ENCODE measurements around the gene ARHGAP12. TPM values are rescaled to one million over a fixed set of nuclear protein-coding genes. Genes with fewer than 3 reads are reported as not detected.
A peak's percentile ranks its signal among the peaks of the same experiment; 100 is the strongest.

The ARHGAP12 gene
- polyA plus RNA-seq, 4 donors: 15.9 to 53.9 (median 32.9) TPM

DNA sequence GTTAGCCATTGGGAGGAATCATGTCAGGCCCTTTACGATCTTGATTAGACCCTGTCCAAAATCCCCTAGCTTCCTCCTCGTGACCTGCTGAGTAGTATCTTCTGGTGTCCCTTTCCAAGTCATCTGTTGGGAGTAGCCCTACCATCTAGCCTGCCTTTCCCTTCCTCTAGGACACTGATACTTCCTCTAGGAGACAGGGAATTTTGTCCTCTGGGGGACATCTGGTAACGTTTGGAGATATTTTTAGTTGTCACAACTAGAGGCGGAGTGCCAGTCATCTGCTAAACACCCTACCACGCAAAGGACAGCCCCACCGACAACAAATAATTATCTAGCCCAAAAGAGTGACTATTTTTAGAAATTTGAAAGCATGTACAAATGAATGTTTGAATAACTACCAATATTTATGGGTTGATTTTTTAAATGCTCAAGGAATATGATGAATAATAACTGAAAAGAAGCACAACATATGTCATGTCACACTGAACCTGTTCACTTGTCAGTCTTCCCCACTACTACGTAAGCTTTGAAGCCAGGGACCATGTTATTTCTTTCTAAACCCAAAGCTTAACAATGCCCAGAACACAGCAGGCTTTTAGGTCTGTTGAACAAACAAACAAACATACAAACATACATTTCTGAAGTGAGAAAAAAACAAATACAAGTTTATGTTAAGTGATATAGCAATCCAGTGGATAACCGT is 105.9 kb downstream of the ARHGAP12 start:
- WGBS, 3 donors: 86 to 92% (median 88%) methylated on average over 8 of the region's 8 CpGs

GRCh38 chr10:31822150-31822549 is 106.5 kb downstream of the ARHGAP12 start:
- no peak for FAIRE-seq
- H3K9me3 ChIP-seq (ENCODE audit: control insufficient read depth in 2 of 2, insufficient read depth in 1 of 2, low read depth in 1 of 2, low read length in 1 of 2): no peaks in the 10 kb centered on the region
- no peaks in the 10 kb centered on the region for H3K4me1 ChIP-seq (ENCODE audit: control insufficient read depth in 3 of 3, insufficient read depth in 2 of 3, low read depth in 1 of 3, low read length in 2 of 3)
- no peak overlapping the region for H3K4me3 ChIP-seq (ENCODE audit: low read depth in 1 of 3, low read length in 3 of 3)
- 83 to 98% (median 87%) methylated on average over 4 of the region's 4 CpGs for WGBS, 3 donors
- peaks cover 0 to 5% (median 2%) of the 10 kb centered on the region in 3 donors for H3K36me3 ChIP-seq (ENCODE audit: control insufficient read depth in 3 of 3, insufficient read depth in 2 of 3, low read depth in 1 of 3, low read length in 3 of 3)
- DNase-seq: no peak
- no peak overlapping the region for H3K27ac ChIP-seq (ENCODE audit: low read depth in 1 of 3, low read length in 2 of 3)
- H3K27me3 ChIP-seq (ENCODE audit: control insufficient read depth in 3 of 3, insufficient read depth in 3 of 3, low read length in 3 of 3): no peaks in the 10 kb centered on the region

More for the DNA sequence above, 105.9 kb downstream of the ARHGAP12 start:
- FAIRE-seq: no peak
- no peaks in the 10 kb centered on the region for H3K4me1 ChIP-seq (ENCODE audit: control insufficient read depth in 3 of 3, insufficient read depth in 2 of 3, low read depth in 1 of 3, low read length in 2 of 3)
- no peaks in the 10 kb centered on the region for H3K27me3 ChIP-seq (ENCODE audit: control insufficient read depth in 3 of 3, insufficient read depth in 3 of 3, low read length in 3 of 3)
- no peak overlapping the region for H3K27ac ChIP-seq (ENCODE audit: low read depth in 1 of 3, low read length in 2 of 3)
- no peaks in the 10 kb centered on the region for H3K9me3 ChIP-seq (ENCODE audit: control insufficient read depth in 2 of 2, insufficient read depth in 1 of 2, low read depth in 1 of 2, low read length in 1 of 2)
- no peak for DNase-seq
- peaks cover 0 to 5% (median 2%) of the 10 kb centered on the region in 3 donors for H3K36me3 ChIP-seq (ENCODE audit: control insufficient read depth in 3 of 3, insufficient read depth in 2 of 3, low read depth in 1 of 3, low read length in 3 of 3)
- no peak overlapping the region for H3K4me3 ChIP-seq (ENCODE audit: low read depth in 1 of 3, low read length in 3 of 3)

DNA sequence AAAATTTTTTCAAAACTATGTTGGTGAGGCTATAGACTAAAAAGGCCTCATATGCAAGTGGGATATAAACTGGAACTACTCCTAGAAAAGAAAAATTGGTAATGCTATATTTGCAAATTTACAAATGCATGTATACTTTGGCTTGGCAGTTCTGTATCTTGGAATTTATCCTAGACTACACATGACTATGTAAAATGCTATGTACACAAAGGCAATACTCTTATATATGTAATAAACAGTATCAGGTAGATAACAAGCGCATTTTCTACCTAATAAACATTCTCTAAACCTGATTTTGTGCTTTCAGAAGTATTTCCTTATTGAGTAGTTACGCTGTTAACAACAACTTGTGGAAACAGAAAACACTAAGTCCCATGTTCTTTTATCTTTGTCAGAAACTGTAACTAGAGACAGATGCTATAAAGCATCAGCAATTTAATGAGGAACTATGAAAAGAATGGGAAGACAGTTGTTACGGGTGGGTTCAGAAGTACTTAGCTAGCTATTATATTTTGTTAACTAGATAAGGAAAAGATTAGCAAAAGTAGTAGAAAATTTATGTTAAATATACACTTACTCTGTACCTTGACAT is 107.8 kb downstream of the ARHGAP12 start:
- H3K27ac ChIP-seq (ENCODE audit: low read depth in 1 of 3, low read length in 2 of 3): no peak overlapping the region
- H3K9me3 ChIP-seq (ENCODE audit: control insufficient read depth in 2 of 2, insufficient read depth in 1 of 2, low read depth in 1 of 2, low read length in 1 of 2): no peaks in the 10 kb centered on the region
- H3K27me3 ChIP-seq (ENCODE audit: control insufficient read depth in 3 of 3, insufficient read depth in 3 of 3, low read length in 3 of 3): no peaks in the 10 kb centered on the region
- FAIRE-seq (no peak), DNase-seq (peak; percentile 28 to 32)
- no peaks in the 10 kb centered on the region for H3K4me1 ChIP-seq (ENCODE audit: control insufficient read depth in 3 of 3, insufficient read depth in 2 of 3, low read depth in 1 of 3, low read length in 2 of 3)
- H3K4me3 ChIP-seq (ENCODE audit: low read depth in 1 of 3, low read length in 3 of 3): no peak overlapping the region
- WGBS, 3 donors: 21 to 62% (median 44%) methylated on average over 3 of the region's 3 CpGs
- H3K36me3 ChIP-seq (ENCODE audit: control insufficient read depth in 3 of 3, insufficient read depth in 2 of 3, low read depth in 1 of 3, low read length in 3 of 3): peaks cover 0 to 6% (median 2%) of the 10 kb centered on the region in 3 donors

DNA sequence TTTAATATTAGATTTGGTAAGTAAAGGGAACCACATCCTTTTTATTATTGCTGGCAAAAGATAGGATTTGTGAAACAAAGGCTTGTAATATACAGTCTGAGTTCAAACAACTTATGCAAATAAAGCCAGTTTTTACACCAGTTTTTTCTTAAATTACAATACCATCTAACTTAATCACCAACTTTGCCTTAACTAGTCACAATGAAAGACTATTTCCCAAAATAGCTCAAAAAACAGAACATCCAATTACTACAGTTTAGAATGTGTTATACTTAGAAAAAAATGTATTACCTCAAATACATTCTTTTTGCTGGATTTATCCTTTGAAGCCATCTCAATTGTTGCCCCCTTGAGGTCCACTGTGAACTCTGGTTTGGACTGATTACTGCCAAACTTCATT is 108.5 kb downstream of the ARHGAP12 start:
- no peak overlapping the region for H3K27ac ChIP-seq (ENCODE audit: low read depth in 1 of 3, low read length in 2 of 3)
- peaks cover 0 to 8% (median 1%) of the 10 kb centered on the region in 3 donors for H3K36me3 ChIP-seq (ENCODE audit: control insufficient read depth in 3 of 3, insufficient read depth in 2 of 3, low read depth in 1 of 3, low read length in 3 of 3)
- no peaks in the 10 kb centered on the region for H3K4me1 ChIP-seq (ENCODE audit: control insufficient read depth in 3 of 3, insufficient read depth in 2 of 3, low read depth in 1 of 3, low read length in 2 of 3)
- no peaks in the 10 kb centered on the region for H3K9me3 ChIP-seq (ENCODE audit: control insufficient read depth in 2 of 2, insufficient read depth in 1 of 2, low read depth in 1 of 2, low read length in 1 of 2)
- no peaks in the 10 kb centered on the region for H3K27me3 ChIP-seq (ENCODE audit: control insufficient read depth in 3 of 3, insufficient read depth in 3 of 3, low read length in 3 of 3)
- DNase-seq (no peak), FAIRE-seq (no peak)
- no peak overlapping the region for H3K4me3 ChIP-seq (ENCODE audit: low read depth in 1 of 3, low read length in 3 of 3)

DNA sequence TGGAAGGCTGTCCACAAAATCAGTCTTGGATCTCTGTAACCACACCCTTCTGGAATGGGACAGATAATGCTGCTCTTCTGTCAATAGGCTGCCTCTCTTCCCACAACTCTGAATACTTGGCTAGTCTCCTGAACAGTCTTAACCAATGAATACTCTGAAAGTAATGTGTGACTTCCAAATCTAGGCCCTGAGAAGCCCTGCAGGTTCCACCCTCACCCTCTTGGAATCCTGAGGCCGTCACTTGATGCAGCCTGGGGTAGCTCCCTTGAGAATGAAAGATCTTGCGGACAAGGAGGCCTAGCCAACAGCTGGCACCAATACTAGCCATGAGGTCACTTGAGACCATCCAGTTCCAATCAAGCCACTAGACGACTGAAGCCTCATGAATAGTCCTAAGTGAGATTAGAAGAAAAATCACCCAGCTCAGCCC is 109.2 kb downstream of the ARHGAP12 start:
- no peaks in the 10 kb centered on the region for H3K9me3 ChIP-seq (ENCODE audit: control insufficient read depth in 2 of 2, insufficient read depth in 1 of 2, low read depth in 1 of 2, low read length in 1 of 2)
- no peaks in the 10 kb centered on the region for H3K27me3 ChIP-seq (ENCODE audit: control insufficient read depth in 3 of 3, insufficient read depth in 3 of 3, low read length in 3 of 3)
- FAIRE-seq: no peak
- peaks cover 0 to 12% (median 2%) of the 10 kb centered on the region in 3 donors for H3K36me3 ChIP-seq (ENCODE audit: control insufficient read depth in 3 of 3, insufficient read depth in 2 of 3, low read depth in 1 of 3, low read length in 3 of 3)
- H3K27ac ChIP-seq (ENCODE audit: low read depth in 1 of 3, low read length in 2 of 3): no peak overlapping the region
- H3K4me1 ChIP-seq (ENCODE audit: control insufficient read depth in 3 of 3, insufficient read depth in 2 of 3, low read depth in 1 of 3, low read length in 2 of 3): no peaks in the 10 kb centered on the region
- DNase-seq: no peak
- no peak overlapping the region for H3K4me3 ChIP-seq (ENCODE audit: low read depth in 1 of 3, low read length in 3 of 3)
- 78 to 96% (median 92%) methylated on average over 3 of the region's 3 CpGs for WGBS, 3 donors

DNA sequence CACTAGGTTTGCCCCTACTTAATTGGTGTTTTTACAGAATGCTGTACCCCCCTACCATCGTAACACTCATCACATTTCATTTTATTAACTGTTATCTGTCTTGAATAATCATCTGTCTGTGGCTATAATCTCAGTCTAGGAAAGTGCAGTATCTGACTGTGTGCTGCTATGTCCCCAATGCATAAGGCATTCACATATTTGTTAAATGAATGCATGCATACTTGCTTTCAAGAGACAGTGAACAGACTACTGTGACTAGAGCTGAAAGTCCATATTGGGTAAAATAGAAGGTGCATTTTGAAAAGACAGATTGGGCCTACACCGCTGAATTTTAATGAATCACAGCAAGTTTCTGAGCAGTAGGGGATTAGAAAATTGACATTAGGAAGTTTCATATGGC is 112.3 kb downstream of the ARHGAP12 start:
- DNase-seq: no peak
- Histone ChIP-seq H3K27ac (ENCODE audit: low read depth in 1 of 3, low read length in 2 of 3) (no peak overlapping the region), H3K4me3 (ENCODE audit: low read depth in 1 of 3, low read length in 3 of 3) (no peak overlapping the region), H3K4me1 (ENCODE audit: control insufficient read depth in 3 of 3, insufficient read depth in 2 of 3, low read depth in 1 of 3, low read length in 2 of 3) (no peaks in the 10 kb centered on the region), H3K36me3 (ENCODE audit: control insufficient read depth in 3 of 3, insufficient read depth in 2 of 3, low read depth in 1 of 3, low read length in 3 of 3) (peaks cover 0 to 15% (median 2%) of the 10 kb centered on the region in 3 donors), H3K9me3 (ENCODE audit: control insufficient read depth in 2 of 2, insufficient read depth in 1 of 2, low read depth in 1 of 2, low read length in 1 of 2) (no peaks in the 10 kb centered on the region), H3K27me3 (ENCODE audit: control insufficient read depth in 3 of 3, insufficient read depth in 3 of 3, low read length in 3 of 3) (no peaks in the 10 kb centered on the region)
- WGBS, 3 donors: 92 to 93% (median 93%) methylated on average over 2 of the region's 2 CpGs
- no peak for FAIRE-seq

- Histone ChIP-seq H3K27me3 (ENCODE audit: control insufficient read depth in 3 of 3, insufficient read depth in 3 of 3, low read length in 3 of 3) (no peaks in the 10 kb centered on the region), H3K36me3 (ENCODE audit: control insufficient read depth in 3 of 3, insufficient read depth in 2 of 3, low read depth in 1 of 3, low read length in 3 of 3) (peaks cover 0 to 6% (median 0%) of the 10 kb centered on the region in 3 donors), H3K27ac (ENCODE audit: low read depth in 1 of 3, low read length in 2 of 3) (peak overlapping the region in 2 of 3 donors; percentile 29 to 72), H3K9me3 (ENCODE audit: control insufficient read depth in 2 of 2, insufficient read depth in 1 of 2, low read depth in 1 of 2, low read length in 1 of 2) (no peaks in the 10 kb centered on the region), H3K4me3 (ENCODE audit: low read depth in 1 of 3, low read length in 3 of 3) (no peak overlapping the region), H3K4me1 (ENCODE audit: control insufficient read depth in 3 of 3, insufficient read depth in 2 of 3, low read depth in 1 of 3, low read length in 2 of 3) (no peaks in the 10 kb centered on the region)
- 51 to 71% (median 58%) methylated on average over 6 of the region's 6 CpGs for WGBS, 3 donors
- FAIRE-seq (peak; percentile 62), DNase-seq (peak; percentile 45 to 70)
These were observed 120.1 kb downstream of the ARHGAP12 start for GRCh38 chr10:31808258-31809218.

DNA sequence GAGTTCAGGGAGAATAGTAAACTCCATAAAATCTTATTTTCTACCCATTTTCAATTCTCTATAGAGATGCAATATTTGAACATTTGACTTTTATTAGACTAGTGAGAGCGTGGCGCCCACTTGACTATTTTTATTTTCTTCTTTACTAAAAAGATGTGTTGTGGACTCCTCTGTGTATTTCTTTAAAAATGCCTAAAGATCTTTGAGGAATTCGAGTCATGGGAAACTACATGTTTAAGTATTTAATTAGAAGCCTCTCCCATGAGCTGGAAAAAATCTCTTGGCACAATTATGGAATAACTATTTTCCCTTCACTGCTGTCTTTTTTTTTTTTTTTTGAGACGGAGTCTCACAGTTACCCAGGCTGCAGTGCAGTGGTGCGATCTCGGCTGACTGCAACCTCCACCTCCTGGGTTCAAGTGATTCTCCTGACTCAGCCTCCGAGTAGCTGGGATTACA is 124.2 kb downstream of the ARHGAP12 start:
- Histone ChIP-seq H3K27ac (ENCODE audit: low read depth in 1 of 3, low read length in 2 of 3) (no peak overlapping the region), H3K36me3 (ENCODE audit: control insufficient read depth in 3 of 3, insufficient read depth in 2 of 3, low read depth in 1 of 3, low read length in 3 of 3) (peaks cover 0 to 3% (median 0%) of the 10 kb centered on the region in 3 donors), H3K4me1 (ENCODE audit: control insufficient read depth in 3 of 3, insufficient read depth in 2 of 3, low read depth in 1 of 3, low read length in 2 of 3) (no peaks in the 10 kb centered on the region), H3K9me3 (ENCODE audit: control insufficient read depth in 2 of 2, insufficient read depth in 1 of 2, low read depth in 1 of 2, low read length in 1 of 2) (no peaks in the 10 kb centered on the region), H3K4me3 (ENCODE audit: low read depth in 1 of 3, low read length in 3 of 3) (no peak overlapping the region), H3K27me3 (ENCODE audit: control insufficient read depth in 3 of 3, insufficient read depth in 3 of 3, low read length in 3 of 3) (no peaks in the 10 kb centered on the region)
- whole genome bisulfite sequencing, 3 donors: 82 to 95% (median 91%) methylated on average over 7 of the region's 7 CpGs
- no peak for FAIRE-seq
- DNase-seq: no peak

All from small intestine (tissue), 7 donors.